Bronchial epithelial cell (primary cell): ENCODE data around the gene MAP3K15. TPM values are rescaled to one million over a fixed set of nuclear protein-coding genes. Genes with fewer than 3 reads are reported as not detected.

Experiments used
- DNase-seq: peaks from one replicate; pipeline ENCODE4 v3.0.0-alpha.2; 2010; ENCODE audit warnings: low read depth
- FAIRE-seq: peaks from 2 replicates; lab custom pipeline; 2011; peaks lifted over from hg19 to GRCh38; lab: Jason Lieb, UNC
- H3K27me3 ChIP-seq: 2 replicates; pipeline ENCODE4 v1.5.1; 2011; ENCODE audit warnings: low read length; ENCODE audit not compliant: control insufficient read depth, insufficient read depth
- H3K36me3 ChIP-seq: 2 replicates; pipeline ENCODE4 v1.5.1; 2011; ENCODE audit warnings: low read length; ENCODE audit not compliant: control insufficient read depth, insufficient read depth
- H3K4me3 ChIP-seq: 2 replicates; pipeline ENCODE4 v1.5.1; 2011; ENCODE audit warnings: mild to moderate bottlenecking, low read depth, low read length, control low read depth
- CTCF ChIP-seq: IDR thresholded peaks from 2 replicates; pipeline ENCODE4 v1.5.1; 2011; ENCODE audit warnings: mild to moderate bottlenecking, moderate library complexity, low read length, control low read depth, inconsistent platforms; ENCODE audit not compliant: insufficient read depth, severe bottlenecking
- total RNA-seq: library from RNA; depleted of rRNA; stranded (reverse); fragments of >200 nt; gene quantifications from 2 replicates; pipeline ENCODE4 v1.2.1, GENCODE V29; 2014

Gene MAP3K15
- total RNA-seq, 1 donor from 2014 or later = under 0.01 TPM

DNA sequence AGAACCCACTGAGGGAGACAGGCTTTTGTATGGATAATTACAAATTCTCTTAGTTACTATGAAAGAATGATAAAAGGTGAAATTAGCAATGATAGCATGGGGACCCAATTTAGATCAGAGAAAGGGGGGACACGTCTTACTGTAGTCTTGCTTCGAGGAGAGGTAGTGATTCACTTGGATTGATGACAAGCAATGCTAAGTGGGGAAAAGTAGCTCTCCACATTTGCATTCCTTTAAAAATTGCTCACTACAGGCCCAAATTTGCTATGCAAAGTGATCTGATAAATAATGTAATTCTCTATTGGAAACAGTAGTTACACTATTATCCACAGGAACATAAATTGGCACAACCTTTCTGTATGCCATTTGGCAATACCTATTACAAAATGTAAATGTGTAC lies 42.5 kb upstream of the MAP3K15 start:
- TF ChIP-seq CTCF = no peak
- H3K36me3 ChIP-seq = no peaks in the 10 kb centered on the region
- no peak for DNase-seq
- FAIRE-seq = no peak
- H3K4me3 ChIP-seq = no peak overlapping the region
- no peaks in the 10 kb centered on the region for H3K27me3 ChIP-seq

- TF ChIP-seq CTCF = no peak
- H3K27me3 ChIP-seq = no peaks in the 10 kb centered on the region
- H3K36me3 ChIP-seq = no peaks in the 10 kb centered on the region
- DNase-seq (no peak), FAIRE-seq (no peak)
- H3K4me3 ChIP-seq = no peak overlapping the region
Measured at GRCh38 chrX:19556202-19556601, 40.9 kb upstream of the MAP3K15 start.

GRCh38 chrX:19555683-19556082 lies 40.4 kb upstream of the MAP3K15 start:
- H3K27me3 ChIP-seq = no peaks in the 10 kb centered on the region
- H3K36me3 ChIP-seq = no peaks in the 10 kb centered on the region
- no peak for TF ChIP-seq CTCF
- H3K4me3 ChIP-seq = no peak overlapping the region
- DNase-seq (no peak), FAIRE-seq (no peak)

GRCh38 chrX:19555236-19555635 lies 39.9 kb upstream of the MAP3K15 start:
- DNase-seq = no peak
- TF ChIP-seq CTCF = no peak
- no peak overlapping the region for H3K4me3 ChIP-seq
- no peaks in the 10 kb centered on the region for H3K27me3 ChIP-seq
- H3K36me3 ChIP-seq = no peaks in the 10 kb centered on the region
- no peak for FAIRE-seq

DNA sequence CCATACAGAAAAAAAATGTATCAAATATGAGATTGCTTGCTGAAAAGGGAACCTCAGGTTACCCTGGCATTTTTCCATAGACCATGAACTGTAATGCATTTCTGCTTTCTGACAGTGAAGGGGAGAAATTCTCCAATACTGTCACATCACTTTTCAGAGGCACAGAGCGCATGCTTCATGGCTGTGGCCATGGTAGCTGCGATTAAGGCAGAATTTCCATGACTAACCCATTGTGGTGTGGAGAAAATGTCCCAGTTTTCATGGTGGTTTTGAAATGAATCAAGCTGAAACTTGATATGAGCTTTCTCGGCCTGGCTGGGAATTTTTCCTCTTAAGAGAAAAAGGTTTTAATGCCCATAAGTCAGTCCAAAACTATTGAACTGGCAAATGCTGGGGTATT lies 39.5 kb upstream of the MAP3K15 start:
- DNase-seq (peak; percentile 72), FAIRE-seq (no peak)
- Histone ChIP-seq H3K27me3 (no peaks in the 10 kb centered on the region), H3K4me3 (no peak overlapping the region), H3K36me3 (no peaks in the 10 kb centered on the region)
- TF ChIP-seq CTCF = no peak

DNA sequence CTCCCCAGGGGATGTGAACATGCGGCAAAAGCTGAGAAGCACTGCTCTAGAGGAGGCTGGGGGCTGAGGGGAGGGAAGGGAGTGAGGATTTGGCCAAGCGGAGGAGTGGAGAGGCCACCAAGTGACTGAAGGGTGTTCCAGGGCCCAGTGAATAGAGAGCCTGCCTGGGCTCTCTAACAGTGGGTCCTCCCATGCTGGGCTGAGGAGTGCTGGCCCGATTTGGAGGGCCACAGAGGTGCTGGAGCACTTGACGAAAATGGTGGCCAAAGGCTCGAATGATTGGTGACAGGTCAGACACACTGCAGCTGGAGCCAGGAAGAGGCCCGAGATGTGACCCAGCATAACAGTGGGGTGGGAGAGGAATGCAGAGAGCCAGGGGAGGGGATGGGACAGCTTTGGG lies 37.5 kb upstream of the MAP3K15 start:
- Histone ChIP-seq H3K36me3 (no peaks in the 10 kb centered on the region), H3K27me3 (no peaks in the 10 kb centered on the region), H3K4me3 (no peak overlapping the region)
- DNase-seq (no peak), FAIRE-seq (no peak)
- TF ChIP-seq CTCF = no peak
